Suprapubic skin (tissue), 4 donors: Measurements from ENCODE around the gene ZNF22.
A peak's percentile ranks its signal among the peaks of the same experiment; 100 is the strongest.

ENCODE experiments used
- POLR2A ChIP-seq, 2 donors: fragments of 450-650 bp; IDR thresholded peaks; one replicate each; pipeline ENCODE4 v1.6.1; 2017; ENCODE audit warnings: antibody characterized with exemption in 2 of 2, mild to moderate bottlenecking in 2 of 2, moderate library complexity in 2 of 2
- POLR2AphosphoS5 ChIP-seq, 3 donors: sonication (generic); formaldehyde crosslinking; IDR thresholded peaks; one replicate each; pipeline ENCODE4 v1.6.1; 2017; ENCODE audit warnings: antibody characterized with exemption in 3 of 3

GRCh38 chr10:45000138-45000751 lies 478 bp upstream of the ZNF22 start:
- TF ChIP-seq POLR2A (IDR thresholded peaks at IDR 0.05): no peak
- peak in 2 of 3 donors; percentile 44 to 47 for TF ChIP-seq POLR2AphosphoS5 (IDR thresholded peaks at IDR 0.05)
